ENCODE results near the gene CDKAL1.

DNA sequence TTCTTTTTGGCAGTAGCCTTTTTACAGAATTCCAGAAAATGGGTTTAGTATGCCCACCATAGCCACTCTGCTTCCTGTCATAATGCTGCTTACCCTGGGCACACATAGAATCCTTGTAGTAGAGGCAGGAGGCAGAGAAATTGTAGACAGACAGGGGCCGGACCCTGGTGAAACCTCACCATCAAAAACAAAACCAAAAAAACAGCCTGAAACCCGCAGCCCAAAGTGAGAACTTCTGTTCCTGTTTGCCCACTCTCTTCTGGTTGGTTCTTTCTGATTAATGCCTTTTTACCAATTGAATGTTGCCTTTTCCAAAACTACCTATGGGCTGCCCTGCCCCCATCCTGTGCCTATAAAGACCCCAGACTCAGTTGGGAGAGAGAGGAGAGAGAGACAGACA is 188.2 kb downstream of the CDKAL1 start:
- TF ChIP-seq GATA2 (IDR thresholded peaks at IDR 0.05; ENCODE audit: low read depth, low read length) = no peak
- no peak for TF ChIP-seq GATA3 (IDR thresholded peaks at IDR 0.05; ENCODE audit: low read depth, low read length)

Data from SH-SY5Y (cell line).